Epidermal melanocyte (primary cell): ENCODE data around the gene EIPR1.

Experiments used
- DNase-seq: peaks from one replicate; pipeline ENCODE4 v3.0.0; 2011; ENCODE audit warnings: low spot score; ENCODE audit not compliant: insufficient read length

EIPR1 gene

GRCh38 chr2:3154146-3154545, 223.5 kb downstream of the EIPR1 start:
- DNase-seq = no peak

GRCh38 chr2:3151153-3151918, 226.3 kb downstream of the EIPR1 start:
- no peak for DNase-seq

GRCh38 chr2:3149441-3150217, 228.0 kb downstream of the EIPR1 start:
- no peak for DNase-seq

- no peak for DNase-seq
Measured at GRCh38 chr2:3148716-3149115, 228.9 kb downstream of the EIPR1 start.

GRCh38 chr2:3147651-3148530, 229.7 kb downstream of the EIPR1 start:
- DNase-seq = no peak

GRCh38 chr2:3146772-3147650, 230.6 kb downstream of the EIPR1 start:
- no peak for DNase-seq

GRCh38 chr2:3146175-3146574, 231.4 kb downstream of the EIPR1 start:
- DNase-seq = no peak

GRCh38 chr2:3145471-3146021, 232.1 kb downstream of the EIPR1 start:
- no peak for DNase-seq

DNA sequence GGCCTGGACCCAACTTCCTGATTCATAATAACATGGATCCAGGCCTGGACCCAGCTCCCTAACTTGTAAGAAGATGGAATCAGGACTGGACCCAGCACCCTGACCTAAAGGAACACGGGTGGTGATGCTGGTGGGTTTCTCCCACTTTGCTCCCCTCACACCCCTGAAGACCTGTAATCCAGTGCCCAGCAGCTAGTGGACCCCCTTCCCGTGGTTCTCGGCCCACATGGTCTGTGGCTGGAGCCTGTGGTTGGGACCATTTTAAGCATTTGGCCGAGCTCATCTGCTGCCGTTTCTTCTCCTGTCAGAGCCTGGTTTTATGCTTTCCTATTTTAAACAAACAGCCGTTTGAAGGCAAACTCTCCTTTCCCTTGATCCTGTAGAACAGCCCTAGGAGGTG, 232.8 kb downstream of the EIPR1 start:
- DNase-seq = no peak

- DNase-seq = no peak
Measured at GRCh38 chr2:3143602-3144001, 234.0 kb downstream of the EIPR1 start.

- no peak for DNase-seq
Measured at GRCh38 chr2:3142961-3143571, 234.6 kb downstream of the EIPR1 start.

- DNase-seq = no peak
Measured at GRCh38 chr2:3142210-3142609, 235.4 kb downstream of the EIPR1 start.

DNA sequence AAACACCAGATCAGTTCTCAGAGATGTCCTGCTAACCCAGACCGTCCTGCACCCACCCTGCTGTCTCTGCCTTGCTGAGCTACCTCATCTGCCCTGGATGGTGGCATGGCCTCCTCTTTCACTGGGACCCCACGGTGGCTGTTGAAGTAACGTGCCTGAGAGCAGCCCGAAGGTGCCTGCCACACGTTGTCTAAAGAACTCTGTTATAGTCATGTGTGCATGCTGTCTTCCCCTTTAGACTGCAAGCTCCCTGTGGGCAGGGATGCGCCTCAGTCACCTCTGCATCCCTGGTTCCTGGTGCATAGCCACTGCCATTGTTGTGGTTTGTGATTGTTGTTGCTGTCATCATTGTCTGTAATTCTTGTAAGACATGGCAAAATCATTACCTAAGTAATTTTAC, 235.9 kb downstream of the EIPR1 start:
- no peak for DNase-seq

DNA sequence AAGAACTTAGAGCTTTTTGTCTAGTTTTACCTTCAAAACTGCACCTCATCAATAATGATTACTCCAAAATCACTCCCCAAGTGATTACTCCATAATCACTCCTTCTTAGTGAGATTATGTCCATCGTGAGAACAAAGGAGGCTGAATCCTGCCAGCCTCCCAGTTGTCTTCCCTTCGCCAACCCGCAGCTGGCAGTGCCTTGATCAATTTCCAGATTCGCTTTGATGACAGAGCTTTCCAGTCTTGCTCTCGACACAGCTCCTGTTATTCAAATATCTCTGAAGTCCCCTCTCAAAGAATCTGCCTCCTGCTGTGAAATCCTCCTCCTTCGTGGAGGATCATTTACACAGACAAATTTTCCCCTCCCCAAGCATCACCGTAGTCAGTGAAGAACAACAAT, 237.7 kb downstream of the EIPR1 start:
- DNase-seq = no peak
